K562 (cell line): ENCODE results near the gene OR9G4. TPM values are rescaled to one million over a fixed set of nuclear protein-coding genes. Genes with fewer than 3 reads are reported as not detected.

Experiments
- ATAC-seq: fragments of 200-7000 bp; cut with Tn5 transposase; 3 replicates; pipeline ENCODE4 v1.9.1; 2020; ENCODE audit warnings: moderate library complexity
- BruUV-seq: library from RNA; stranded (reverse); fragments of 400-500 nt; replicated peaks from 2 replicates; lab custom pipeline; 2021; lab: Mats Ljungman, UMichigan
- CTCF ChIA-PET: fragments of 300-600 bp; formaldehyde crosslinking; extraction: SDS; loops from one replicate; lab custom pipeline; 2021; ENCODE audit warnings: low intra/inter-chr PET ratio; lab: Yijun Ruan, JAX
- POLR2A ChIA-PET: fragments of 300-600, 350-650 bp; sonication (Branson Sonifier 250); formaldehyde crosslinking; extraction: SDS; loops from one replicate; lab custom pipeline; 2021; ENCODE audit warnings: antibody characterized with exemption, inconsistent platforms; lab: Yijun Ruan, JAX
- DNase-seq, 4 experiments: peaks; one replicate each; pipeline versions ENCODE4 v3.0.0 to v3.0.0-alpha.2; 2011 to 2018; ENCODE audit warnings: low spot score in 3 of 4, mixed read lengths in 3 of 4; ENCODE audit errors: extremely low read depth in 1 of 4
- FAIRE-seq: peaks from 2 replicates; lab custom pipeline; 2011; peaks lifted over from hg19 to GRCh38; lab: Jason Lieb, UNC
- H2AFZ ChIP-seq: 2 replicates; pipeline ENCODE4 v1.6.0; 2011; ENCODE audit warnings: low read depth, low read length, control low read depth, inconsistent platforms
- H3K27ac ChIP-seq: fragments of 200-600 bp; 3 replicates; pipeline ENCODE4 v1.8.0; 2011; ENCODE audit warnings: low read depth, mild to moderate bottlenecking, control low read depth, inconsistent platforms, low read length, moderate library complexity, mixed read lengths; ENCODE audit errors: extremely low read depth
- H3K27me3 ChIP-seq, 2 experiments: fragments of 300-600 bp in 1 of 2; 2 replicates in 1 of 2; 3 replicates in 1 of 2; pipeline versions ENCODE4 v1.6.0 to v1.8.0; 2011; ENCODE audit warnings: inconsistent platforms in 2 of 2, low read length in 2 of 2, mild to moderate bottlenecking in 1 of 2, mixed read lengths in 1 of 2, moderate library complexity in 1 of 2; ENCODE audit not compliant: control insufficient read depth in 2 of 2, insufficient read depth in 2 of 2
- H3K36me3 ChIP-seq: fragments of 300-600 bp; 3 replicates; pipeline ENCODE4 v1.8.0; 2011; ENCODE audit warnings: mild to moderate bottlenecking, low read length, inconsistent platforms; ENCODE audit not compliant: control insufficient read depth, insufficient read depth
- H3K4me1 ChIP-seq, 2 experiments: fragments of 200-600 bp in 1 of 2; replicated peaks in 1 of 2; 2 replicates in 1 of 2; 3 replicates in 1 of 2; pipeline versions ENCODE4 v1.5.1 to v1.8.0; 2011; ENCODE audit warnings: inconsistent platforms in 2 of 2, low read length in 2 of 2, mild to moderate bottlenecking in 1 of 2, mixed read lengths in 1 of 2, moderate library complexity in 1 of 2; ENCODE audit not compliant: control insufficient read depth in 2 of 2, insufficient read depth in 2 of 2
- H3K4me2 ChIP-seq: 2 replicates; pipeline ENCODE4 v1.6.1; 2011; ENCODE audit warnings: low read length, control low read depth, inconsistent platforms, mixed read lengths; ENCODE audit not compliant: insufficient read depth
- H3K4me3 ChIP-seq: fragments of 200-600 bp; sonication (generic), shearing (Covaris generic); 2 replicates; pipeline ENCODE4 v1.5.1; 2016; ENCODE audit warnings: control low read depth, inconsistent platforms
- H3K79me2 ChIP-seq: fragments of 200-600 bp; 3 replicates; pipeline ENCODE4 v1.8.0; 2011; ENCODE audit warnings: low read length, inconsistent platforms; ENCODE audit not compliant: control insufficient read depth, insufficient read depth
- H3K9ac ChIP-seq, 2 experiments: 2 replicates each; pipeline versions ENCODE4 v1.6.0 to v1.6.1; 2011; ENCODE audit warnings: low read depth in 2 of 2, low read length in 2 of 2, control low read depth in 1 of 2, inconsistent platforms in 1 of 2, mild to moderate bottlenecking in 1 of 2, mixed read lengths in 1 of 2; ENCODE audit not compliant: insufficient read depth in 1 of 2
- H3K9me1 ChIP-seq: one replicate; pipeline ENCODE4 v1.6.0; 2011; ENCODE audit warnings: inconsistent platforms, mild to moderate bottlenecking, low read length, moderate library complexity; ENCODE audit not compliant: control insufficient read depth, insufficient read depth
- H3K9me3 ChIP-seq: replicated peaks from 2 replicates; pipeline ENCODE4 v1.5.1; 2011; ENCODE audit warnings: low read depth, low read length, inconsistent platforms; ENCODE audit not compliant: control insufficient read depth, insufficient read depth
- H4K20me1 ChIP-seq: replicated peaks from 2 replicates; pipeline ENCODE4 v1.6.1; 2011; ENCODE audit warnings: low read length, inconsistent platforms, mixed read lengths; ENCODE audit not compliant: control insufficient read depth, insufficient read depth
- ARID2 ChIP-seq: fragments of 450-650 bp; IDR thresholded peaks from 2 replicates; pipeline ENCODE4 v1.6.1; 2017; ENCODE audit warnings: antibody characterized with exemption, mild to moderate bottlenecking
- ARID3B ChIP-seq: fragments of 250-450 bp; sonication (Bioruptor Pico); IDR thresholded peaks from 2 replicates; pipeline ENCODE4 v1.4.0; 2020; ENCODE audit warnings: borderline replicate concordance
- CREB3 ChIP-seq: fragments of 450-650 bp; conservative IDR thresholded peaks from 2 replicates; pipeline ENCODE4 v1.6.1; 2016; ENCODE audit warnings: missing genetic modification characterization, low read depth, mild to moderate bottlenecking, missing compliant biosample characterization, moderate library complexity
- E2F4 ChIP-seq: sonication (generic); formaldehyde crosslinking; IDR thresholded peaks from 2 replicates; pipeline ENCODE4 v1.8.0; 2022; ENCODE audit warnings: mild to moderate bottlenecking, low read depth, missing genetic modification reagents
- FOSL1 ChIP-seq: fragments of 200-800 bp; sonication (Bioruptor generic); conservative IDR thresholded peaks from 2 replicates; pipeline ENCODE4 v1.6.1; 2016; ENCODE audit warnings: missing genetic modification characterization, missing compliant biosample characterization
- HDGF ChIP-seq: fragments of 450-650 bp; IDR thresholded peaks from 2 replicates; pipeline ENCODE4 v1.6.1; 2016
- HMBOX1 ChIP-seq: sonication (generic); IDR thresholded peaks from 2 replicates; pipeline ENCODE4 v1.6.1; 2016
- HNRNPH1 ChIP-seq: fragments of 200-400 bp; formaldehyde crosslinking; optimal IDR thresholded peaks from 2 replicates; pipeline ENCODE3; 2017; ENCODE audit warnings: low read depth, mild to moderate bottlenecking, low read length, moderate library complexity
- KDM1A ChIP-seq, 2 experiments: fragments of 450-650 bp; IDR thresholded peaks; 2 replicates each; pipeline ENCODE4 v1.6.1; 2016; ENCODE audit warnings: mild to moderate bottlenecking in 2 of 2
- MYNN ChIP-seq, 2 experiments: sonication (generic); formaldehyde crosslinking in 1 of 2; IDR thresholded peaks; 2 replicates each; pipeline versions ENCODE4 v1.5.0 to v1.6.1; 2016 to 2020; ENCODE audit warnings: antibody characterized with exemption in 1 of 2, missing genetic modification reagents in 1 of 2
- NFXL1 ChIP-seq: fragments of 450-650 bp; formaldehyde crosslinking; IDR thresholded peaks from 2 replicates; pipeline ENCODE4 v1.4.0; 2021; ENCODE audit warnings: mild to moderate bottlenecking
- NR1H2 ChIP-seq: sonication (generic); formaldehyde crosslinking; IDR thresholded peaks from 2 replicates; pipeline ENCODE4 v1.4.0; 2020; ENCODE audit warnings: mild to moderate bottlenecking, missing genetic modification reagents
- PYGO2 ChIP-seq: fragments of 450-650 bp; IDR thresholded peaks from 2 replicates; pipeline ENCODE4 v1.6.1; 2016; ENCODE audit warnings: mild to moderate bottlenecking, missing genetic modification characterization, moderate library complexity, missing compliant biosample characterization
- RHOXF2B ChIP-seq: fragments of 250-450 bp; sonication (Bioruptor Pico); conservative IDR thresholded peaks from 2 replicates; pipeline ENCODE4 v1.5.1; 2021
- TCF3 ChIP-seq: sonication (generic); formaldehyde crosslinking; IDR thresholded peaks from 2 replicates; pipeline ENCODE4 v1.4.0; 2020; ENCODE audit warnings: mild to moderate bottlenecking, missing genetic modification reagents
- TEAD4 ChIP-seq, 2 experiments: sonication (generic) in 1 of 2; formaldehyde crosslinking in 1 of 2; IDR thresholded peaks; 2 replicates each; pipeline versions ENCODE4 v1.6.1 to v1.8.0; 2012 to 2022; ENCODE audit warnings: borderline replicate concordance in 1 of 2, inconsistent platforms in 1 of 2, low read length in 1 of 2, mild to moderate bottlenecking in 1 of 2, missing genetic modification reagents in 1 of 2
- ZBTB1 ChIP-seq: sonication (generic); formaldehyde crosslinking; IDR thresholded peaks from 2 replicates; pipeline ENCODE4 v1.8.1; 2023; ENCODE audit warnings: missing genetic modification reagents, low read depth, mild to moderate bottlenecking, borderline replicate concordance
- ZNF232 ChIP-seq: sonication (generic); formaldehyde crosslinking; IDR thresholded peaks from 2 replicates; pipeline ENCODE4 v1.8.0; 2022; ENCODE audit warnings: mild to moderate bottlenecking, missing genetic modification reagents
- ZNF324 ChIP-seq: fragments of 250-450 bp; sonication (Bioruptor Pico); IDR thresholded peaks from 2 replicates; pipeline ENCODE4 v1.4.0; 2020; ENCODE audit warnings: mild to moderate bottlenecking
- WGBS: fragments of 100-300 bp; shearing (Covaris generic); methylation state at CpG from one replicate; pipeline ENCODE4 v1.1.6; 2016; ENCODE audit warnings: low coverage, mixed read lengths; ENCODE audit not compliant: insufficient coverage; ENCODE audit errors: missing lambda C conversion rate; 5-methylcytosine and 5-hydroxymethylcytosine counted together
- in situ Hi-C: fragments of 300-500 bp; cut with MboI; formaldehyde crosslinking; loops from 4 replicates; pipeline ENCODE4 v1.15.0; 2018; ENCODE audit warnings: inconsistent platforms, mixed read lengths
- intact Hi-C: fragments of 100-400 bp; cut with micrococcal nuclease; formaldehyde crosslinking; loops from 2 replicates; pipeline ENCODE4 v1.14.2; 2022
- polyA plus RNA-seq, 8 experiments: library from polyadenylated mRNA; depleted of rRNA in 4 of 8; stranded (reverse) in 5 of 8; unstranded in 3 of 8; fragments of >200 nt; fragmentation: Nextera tagmentation in 2 of 8; fragmentation: Illumina TruSeq in 1 of 8; extraction: Ambion mirVana in 2 of 8; extraction: Trizol in 1 of 8; gene quantifications; 2 replicates each; pipeline versions ENCODE4 v1.2.1 to v1.2.3, GENCODE V29; 2011 to 2014; ENCODE audit warnings: inconsistent platforms in 1 of 8, missing spikeins in 1 of 8
- total RNA-seq, 7 experiments: library from RNA; depleted of rRNA in 6 of 7; stranded (reverse); fragments of >200 nt in 6 of 7; fragmentation: Illumina TruSeq in 2 of 7; extraction: Trizol in 2 of 7; gene quantifications; 2 replicates each; pipeline versions ENCODE4 v1.2.1 to v1.2.3, GENCODE V29; 2011 to 2021; ENCODE audit warnings: low replicate concordance in 1 of 7

OR9G4 gene
- total and polyA plus RNA-seq, 9 of the 15 experiments (the other 6 are each of a cell fraction or from before 2014, with no cell fraction given), result not detected

GRCh38 chr11:56700914-56701485, 47.5 kb downstream of the OR9G4 start:
- Histone ChIP-seq H3K27me3 (no peaks in the 10 kb centered on the region), H3K9me3 (peaks cover 2% of the 10 kb centered on the region), H2AFZ (no peak overlapping the region), H3K4me2 (no peak overlapping the region), H3K4me1 (no peaks in the 10 kb centered on the region), H3K9ac (no peak overlapping the region), H4K20me1 (no peaks in the 10 kb centered on the region), H3K4me3 (no peak overlapping the region), H3K9me1 (no peaks in the 10 kb centered on the region), H3K36me3 (no peaks in the 10 kb centered on the region), H3K79me2 (no peaks in the 10 kb centered on the region), H3K27ac (no peak overlapping the region)
- ATAC-seq, result no peak
- DNase-seq, result no peak
- no peak for FAIRE-seq
- CTCF ChIA-PET, result no interaction called here
- in situ Hi-C loops (no loop called here), intact Hi-C loops (no loop called here)
- under 1% methylated on average over 8 of the region's 8 CpGs for WGBS
- POLR2A ChIA-PET, result no interaction called here
- no TSS peak for BruUV-seq
- TF ChIP-seq ZBTB1 (CRISPR knock-in tag) (no peak), CREB3 (tag) (no peak), NFXL1 (no peak), FOSL1 (tag) (no peak), ZNF232 (CRISPR knock-in tag) (no peak), RHOXF2B (CRISPR knock-in tag) (no peak), NR1H2 (no peak), MYNN (IDR thresholded peaks at IDR 0.05) (no peak), MYNN (CRISPR knock-in tag; IDR thresholded peaks at IDR 0.05) (no peak), ARID3B (CRISPR knock-in tag) (no peak), E2F4 (no peak), KDM1A (IDR thresholded peaks at IDR 0.05) (no peak), HNRNPH1 (no peak), HMBOX1 (no peak), ZNF324 (CRISPR knock-in tag) (no peak), TCF3 (no peak), HDGF (no peak), ARID2 (no peak), PYGO2 (tag) (no peak), TEAD4 (IDR thresholded peaks at IDR 0.05; ENCODE audit: low read length) (no peak), TEAD4 (CRISPR knock-in tag; IDR thresholded peaks at IDR 0.05; ENCODE audit: borderline replicate concordance) (no peak)
